T-helper 1 cell treated with Interleukin-12 subunit alpha and Interleukin-12 subunit beta and Interleukin-4 antibody, amounts not matched to agents 30 ng/mL and 1 ng/mL, for 36 hours (primary cell): ENCODE measurements around the gene GIPC1. TPM values are rescaled to one million over a fixed set of nuclear protein-coding genes. Genes with fewer than 3 reads are reported as not detected.

Source experiments
- intact Hi-C: fragments of 100-400 bp; cut with micrococcal nuclease; formaldehyde crosslinking; loops from one replicate; pipeline ENCODE4 v1.15.1; 2024
- total RNA-seq: library from RNA; stranded (reverse); gene quantifications from 2 replicates; pipeline ENCODE4 v1.2.3, GENCODE V29; 2022

Gene GIPC1
- total RNA-seq, 1 donor from 2014 or later: 46.4 TPM

DNA sequence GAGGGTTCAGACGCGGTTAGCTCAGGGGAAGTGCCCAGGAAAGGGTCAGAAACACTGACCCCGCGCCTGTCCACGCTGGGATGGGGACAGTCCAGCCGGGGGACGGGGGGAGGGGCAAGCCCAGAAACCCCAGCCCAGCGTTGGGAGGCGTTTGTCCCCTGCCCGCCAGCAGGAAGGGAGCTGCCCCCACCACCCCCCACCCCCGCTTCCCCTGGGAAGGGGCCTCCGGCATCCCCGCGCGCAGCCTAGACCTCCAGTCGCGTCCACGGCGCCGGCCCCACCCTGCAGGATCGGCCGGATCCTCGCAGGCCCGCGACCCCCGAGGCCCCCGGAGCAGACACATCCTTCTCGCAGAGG, 277 bp downstream of the GIPC1 start:
- intact Hi-C loops: loop anchor here (1.0 kb wide), 2 partner anchors 10 to 34 kb away; partner anchors contain the start of gene TECR

DNA sequence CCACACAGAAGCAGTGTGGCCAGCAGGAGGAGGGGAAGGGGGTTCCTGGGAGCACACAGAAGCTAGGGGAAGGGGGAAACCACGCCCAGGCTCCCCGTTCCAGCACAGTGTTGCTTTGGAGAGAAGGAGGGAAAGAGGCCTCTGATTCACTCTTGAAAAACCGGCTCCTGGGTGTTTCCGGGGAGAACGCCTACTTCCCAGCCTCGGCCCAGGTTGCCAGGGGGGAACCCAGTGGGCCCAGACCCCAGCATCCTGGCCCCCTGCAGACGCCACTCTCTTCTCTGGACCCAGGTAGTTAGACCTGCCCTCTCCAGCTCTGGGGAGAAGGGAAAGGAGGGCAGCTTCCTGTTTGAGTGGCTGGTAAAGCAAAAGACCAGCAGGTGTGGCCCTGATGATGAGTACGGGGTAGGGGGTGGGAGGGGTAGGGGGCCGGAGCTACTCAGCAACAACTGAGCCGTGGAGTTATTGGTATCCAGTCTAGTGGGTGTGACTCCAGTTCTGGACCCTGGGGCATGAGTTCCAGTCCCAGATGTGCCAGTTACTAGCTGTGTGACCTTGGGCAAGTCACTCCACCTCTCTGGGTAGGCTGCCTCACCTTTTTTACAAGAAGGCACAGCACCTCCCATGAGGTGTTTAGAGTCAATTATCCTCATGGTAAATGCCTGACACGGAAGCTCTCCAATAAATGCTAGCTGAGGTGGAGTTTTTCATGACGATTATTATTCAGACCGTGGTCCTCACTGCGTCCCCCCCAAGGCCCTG, 836 bp downstream of the GIPC1 start:
- intact Hi-C loops: no loop called here

DNA sequence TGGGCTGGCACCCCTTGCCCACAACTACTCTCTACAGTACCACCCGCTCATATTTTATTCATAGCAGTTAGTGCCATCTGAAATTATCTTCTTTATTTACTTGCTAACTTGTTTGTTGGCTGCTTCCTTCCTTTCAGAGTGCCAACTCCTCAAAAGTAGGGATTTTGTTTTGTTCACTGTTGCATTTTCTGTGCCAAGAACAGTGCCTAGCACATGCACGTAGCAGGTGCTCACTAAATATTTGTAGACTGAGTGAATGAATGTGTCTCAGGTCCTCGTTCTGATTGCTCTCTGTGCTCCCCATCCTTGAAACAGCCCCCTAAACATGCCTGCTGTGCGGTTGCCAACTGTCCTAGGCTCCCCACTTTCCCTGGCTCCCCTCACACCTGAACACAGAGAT, 1.5 kb downstream of the GIPC1 start:
- intact Hi-C loops: no loop called here

DNA sequence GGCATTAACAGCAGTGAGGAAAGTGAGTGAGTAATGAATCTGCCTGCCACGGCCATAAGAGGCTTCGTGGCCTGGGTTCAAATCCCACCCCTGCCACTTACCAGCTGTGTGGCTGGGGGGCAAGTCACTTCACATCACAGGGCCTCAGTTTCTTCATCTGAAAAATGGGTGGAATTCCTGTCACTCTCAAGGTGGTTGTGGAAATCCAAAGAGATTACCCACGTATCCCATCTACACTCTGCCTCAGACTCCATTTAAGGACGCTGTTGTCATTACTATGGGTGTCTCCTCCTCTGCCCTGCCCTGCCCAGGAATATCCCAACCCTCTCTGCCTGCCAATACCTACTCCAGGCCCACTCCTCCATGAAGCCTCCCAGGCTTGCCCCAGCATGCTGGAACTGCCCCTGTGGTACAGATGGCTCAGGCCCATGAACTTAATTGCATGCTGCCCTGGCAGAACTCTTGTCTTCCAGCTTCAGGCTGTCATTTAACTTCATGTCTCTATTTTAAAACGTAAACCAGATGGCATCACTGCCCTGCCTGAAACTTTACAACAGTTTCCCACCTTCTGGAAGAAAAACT, 3.1 kb downstream of the GIPC1 start:
- intact Hi-C loops: no loop called here

DNA sequence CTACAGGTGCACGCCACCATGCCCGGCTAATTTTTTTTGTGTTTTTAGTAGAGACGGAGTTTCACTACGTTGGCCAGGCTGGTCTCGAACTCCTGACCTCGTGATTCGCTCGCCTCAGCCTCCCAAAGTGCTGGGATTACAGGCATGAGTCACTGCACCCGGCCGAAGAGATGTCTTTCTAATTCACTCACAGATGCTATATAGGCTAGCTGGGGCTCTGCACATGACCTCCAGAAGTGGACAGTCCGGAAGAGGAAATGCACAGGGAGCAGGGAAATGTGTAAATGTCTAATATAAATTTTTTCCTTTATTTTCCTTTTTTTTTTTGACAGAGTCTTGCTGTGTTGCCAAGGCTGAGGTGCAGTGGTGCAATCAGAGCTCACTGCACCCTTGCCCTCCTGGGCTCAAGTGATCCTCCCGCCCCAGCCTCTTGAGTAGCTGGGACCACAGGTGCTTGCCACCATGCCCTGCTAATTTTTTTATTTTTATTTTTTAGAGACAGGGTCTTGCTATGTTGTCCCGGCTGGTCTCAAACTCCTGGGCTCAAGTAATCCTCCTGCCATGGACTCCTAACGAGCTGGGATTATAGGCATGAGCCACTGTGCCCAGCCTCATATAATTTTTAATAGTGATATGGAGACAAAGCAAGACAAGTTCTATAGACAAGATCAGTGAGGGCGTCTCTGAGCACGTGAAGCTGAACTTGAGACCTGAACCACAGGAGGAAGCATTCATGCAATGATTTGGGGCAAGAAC, 8.4 kb downstream of the GIPC1 start:
- intact Hi-C loops: loop anchor here (2.0 kb wide), 1 partner anchor 351 kb away; the partner anchor contains the start of gene ASF1B

DNA sequence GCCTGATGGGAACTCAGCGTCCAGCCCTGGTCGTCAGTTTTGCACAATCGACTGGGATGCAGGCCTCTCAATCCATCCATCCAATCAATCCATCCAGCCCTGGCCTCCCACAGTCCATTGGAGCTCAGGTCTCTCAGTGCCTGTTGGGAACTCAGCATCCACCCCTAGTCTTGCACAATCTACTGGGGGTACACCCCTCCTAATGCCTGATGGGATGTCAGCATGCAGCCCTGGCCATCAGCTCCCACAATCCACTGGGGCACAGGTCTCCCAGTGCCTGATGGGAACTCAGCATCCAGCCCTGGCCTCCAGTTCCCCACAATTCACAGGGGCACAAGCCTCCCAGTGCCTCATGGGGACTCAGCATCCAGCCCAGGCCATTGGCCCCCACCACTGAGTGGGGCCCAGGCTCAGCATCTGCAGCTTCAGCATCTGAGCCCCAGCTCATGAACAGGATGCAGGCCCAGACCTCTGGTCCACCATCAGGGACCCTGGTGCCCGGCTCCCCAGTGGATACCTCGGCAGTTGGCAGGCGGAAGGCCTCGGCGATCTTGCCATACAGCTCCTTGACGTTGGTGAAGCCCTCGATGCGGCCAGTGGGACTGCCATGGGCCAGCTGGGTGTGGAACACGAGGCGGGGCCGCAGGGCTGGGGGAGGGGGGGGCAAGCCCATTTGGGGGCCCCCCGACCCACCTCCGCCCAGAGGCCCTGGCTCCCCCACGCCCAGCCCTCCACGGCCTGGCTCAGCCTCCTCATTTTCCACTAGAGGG, 13.6 kb downstream of the GIPC1 start:
- intact Hi-C loops: no loop called here

DNA sequence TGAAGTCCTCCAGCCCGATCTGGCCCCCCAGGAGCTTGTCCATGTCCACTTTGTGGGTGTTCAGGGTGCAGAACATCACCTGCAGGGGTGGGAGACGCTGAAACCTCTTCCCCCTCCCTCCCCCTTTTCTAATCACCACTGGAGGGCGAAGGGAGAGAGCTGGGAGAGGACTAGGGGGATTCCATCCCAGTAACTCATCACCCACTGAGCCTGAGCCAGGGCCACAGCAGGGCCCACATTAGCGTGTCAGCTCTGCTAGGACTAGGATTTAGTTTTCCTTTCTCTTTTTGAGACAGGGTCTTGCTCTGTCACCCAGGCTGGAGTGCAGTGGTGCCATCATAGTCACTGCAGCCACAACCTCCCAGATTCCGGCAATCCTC, 15.2 kb downstream of the GIPC1 start:
- intact Hi-C loops: no loop called here

DNA sequence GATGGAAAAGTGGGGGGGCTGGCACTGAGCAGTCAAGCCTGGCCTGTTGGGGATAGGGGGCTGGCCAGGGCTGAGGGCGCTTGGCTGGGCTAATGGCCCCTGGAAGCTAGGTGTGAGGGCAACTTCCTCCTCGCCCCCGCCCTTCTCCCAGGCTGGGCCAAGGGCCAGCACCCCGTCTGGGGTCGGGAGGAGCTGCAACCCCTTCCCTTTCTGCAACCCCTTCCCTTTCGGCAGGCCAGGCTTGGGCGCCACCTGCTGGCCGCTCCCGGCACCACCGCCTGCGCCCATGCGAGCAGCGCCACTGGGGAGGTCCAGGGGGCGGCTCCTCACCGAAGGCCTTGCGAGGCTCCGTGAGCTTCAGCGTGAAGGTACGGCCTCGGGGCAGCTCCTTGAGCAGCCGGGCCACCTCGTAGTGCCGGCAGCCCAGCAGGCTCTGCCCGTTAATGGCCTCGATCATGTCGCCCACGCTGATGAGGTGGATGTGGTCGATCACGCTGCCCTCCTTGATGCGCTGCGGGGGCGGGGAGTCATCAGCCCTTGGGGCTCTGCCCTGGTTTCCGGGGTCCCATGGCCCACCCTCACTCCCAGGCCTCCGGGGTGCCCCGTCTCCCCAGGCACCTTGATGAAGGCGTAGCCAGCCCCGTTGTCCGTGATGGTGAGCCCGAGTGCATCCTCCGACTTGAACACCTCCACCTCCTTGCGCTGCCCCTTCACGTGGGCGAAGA, 15.8 kb downstream of the GIPC1 start:
- intact Hi-C loops: no loop called here

DNA sequence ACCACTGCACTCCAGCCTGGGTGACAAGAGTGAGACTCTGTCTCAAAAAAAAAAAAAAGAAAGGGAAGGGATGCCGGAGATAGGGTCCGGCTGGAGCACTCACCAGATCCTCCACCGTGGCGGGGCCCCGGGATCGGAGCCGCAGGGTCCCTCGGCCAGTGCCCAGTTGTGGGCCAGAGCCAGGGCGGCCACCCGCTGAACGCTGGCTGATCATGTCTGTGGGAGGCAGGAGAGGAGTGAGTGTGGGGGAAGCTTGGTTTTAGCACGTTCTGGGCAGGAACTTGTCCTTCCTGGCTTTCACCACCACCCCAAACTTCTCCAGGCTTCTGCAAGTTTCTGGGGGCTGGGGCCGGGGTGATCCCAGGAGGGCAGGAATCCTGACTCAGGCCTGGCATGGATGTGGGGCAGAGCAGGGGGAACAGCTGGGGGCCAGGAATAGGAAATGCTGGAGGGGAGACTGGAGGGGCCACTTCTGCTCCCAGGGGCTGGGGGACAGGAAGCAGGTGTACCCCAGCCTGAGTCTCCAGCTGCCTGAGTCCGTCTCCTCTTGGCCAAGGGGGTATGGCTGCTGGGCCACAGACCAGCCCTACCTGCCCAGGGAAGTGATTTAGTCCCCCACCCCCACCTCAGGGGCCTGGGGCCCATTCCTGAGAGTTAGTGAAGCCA, 16.5 kb downstream of the GIPC1 start:
- intact Hi-C loops: no loop called here

DNA sequence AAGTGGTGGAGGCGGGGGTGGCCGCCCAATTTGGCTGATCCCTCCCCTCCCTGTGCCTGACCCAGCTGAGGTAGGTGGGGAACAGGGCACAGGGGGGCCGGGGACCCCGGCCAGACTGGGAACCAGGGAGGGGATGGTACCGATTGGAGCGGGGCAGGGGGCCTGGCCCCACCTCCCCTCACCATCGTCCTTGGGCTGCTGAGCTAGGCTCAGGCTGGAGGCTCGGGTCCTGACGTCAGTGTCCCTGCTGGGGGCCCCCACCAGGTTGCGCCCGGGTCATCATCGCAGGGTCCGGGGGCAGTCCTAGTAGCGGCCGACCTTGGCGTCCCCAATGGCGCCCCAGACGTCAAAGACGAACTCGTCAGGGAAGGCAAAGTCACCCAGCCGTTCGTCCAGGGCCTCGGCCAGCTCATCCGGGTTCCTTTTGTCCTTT, 17.8 kb downstream of the GIPC1 start:
- intact Hi-C loops: no loop called here

DNA sequence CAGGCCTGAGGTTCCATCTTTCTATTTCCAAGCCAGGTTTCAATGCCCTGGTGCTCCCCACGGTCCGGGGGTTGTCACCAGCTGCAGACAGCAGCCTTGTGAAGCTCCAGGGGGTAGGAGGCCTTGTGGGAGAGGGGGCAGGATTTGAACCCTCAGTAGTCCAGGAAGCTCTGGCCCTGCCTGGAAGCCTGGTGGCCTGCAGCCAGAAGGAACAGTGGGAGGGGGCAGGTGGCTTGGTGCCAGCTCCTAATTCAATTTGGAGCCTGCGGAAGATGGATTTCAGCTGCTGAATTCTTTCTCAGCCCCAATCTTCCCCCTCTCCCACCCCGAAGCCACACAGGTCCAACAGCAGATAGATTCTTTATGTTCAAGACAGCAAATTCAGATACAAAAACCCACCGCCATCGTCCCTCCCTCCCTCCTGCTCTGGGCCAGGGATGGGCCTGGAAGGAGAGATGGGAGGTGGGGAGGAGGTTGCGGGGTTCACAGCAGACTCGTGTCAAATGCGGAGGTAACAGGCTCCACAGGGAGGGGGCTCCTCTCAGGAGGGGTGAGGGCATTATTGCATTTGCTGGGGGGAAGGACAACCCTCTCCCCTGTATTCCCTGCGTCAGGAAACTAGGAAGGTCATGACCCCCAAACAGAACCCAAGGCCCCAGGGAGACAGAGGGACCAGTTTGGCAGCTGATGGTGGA, 18.4 kb downstream of the GIPC1 start:
- intact Hi-C loops: no loop called here

DNA sequence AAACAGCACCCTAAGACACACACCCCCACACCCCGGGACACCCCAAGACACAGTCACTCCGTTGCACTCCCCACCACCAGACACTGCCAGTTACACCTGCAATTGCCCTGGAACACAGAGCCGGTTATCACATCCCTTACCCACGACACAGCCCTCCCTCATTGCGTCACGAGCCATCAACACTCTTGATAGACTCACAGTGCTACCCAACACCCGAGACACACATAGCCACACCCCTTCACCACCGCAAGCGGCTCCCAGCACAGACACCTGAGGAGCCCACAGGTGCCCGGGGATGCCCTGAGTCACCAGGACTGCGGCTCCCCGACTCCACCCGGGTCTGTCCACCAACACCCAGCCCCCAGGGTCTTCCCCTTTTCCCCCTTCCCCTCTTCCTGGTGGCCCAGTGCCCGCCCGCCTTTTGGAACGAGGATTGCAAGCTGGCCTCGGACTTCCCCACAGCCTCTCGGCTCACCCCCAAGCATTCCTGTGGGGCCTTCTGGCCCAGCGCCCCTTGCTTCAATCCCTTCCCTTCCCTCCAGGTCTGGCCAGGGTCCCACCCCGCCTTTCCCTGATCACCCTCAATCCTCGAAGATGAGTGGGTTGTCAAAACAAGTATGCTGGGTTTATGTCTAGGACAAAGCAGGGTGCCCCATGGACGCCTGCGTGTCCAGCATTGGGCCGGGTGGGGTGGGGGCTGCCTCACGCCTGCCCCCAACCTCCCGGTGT, 19.1 kb downstream of the GIPC1 start:
- intact Hi-C loops: no loop called here

DNA sequence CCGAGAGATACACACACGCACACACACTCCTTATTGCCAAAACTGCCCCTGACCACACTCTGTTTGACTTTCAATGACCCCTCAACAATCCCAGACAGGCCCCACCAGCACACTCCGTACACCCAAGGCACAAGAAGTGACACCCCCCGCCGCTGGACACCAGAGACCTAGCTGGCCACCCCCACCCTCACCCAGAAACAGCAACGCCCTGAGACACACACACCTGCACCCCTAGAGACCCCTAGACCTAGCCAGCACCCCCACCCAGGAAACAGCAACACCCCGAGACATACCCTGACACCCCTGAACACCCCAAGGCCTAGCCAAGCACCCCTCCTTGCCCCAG, 19.6 kb downstream of the GIPC1 start:
- intact Hi-C loops: no loop called here

DNA sequence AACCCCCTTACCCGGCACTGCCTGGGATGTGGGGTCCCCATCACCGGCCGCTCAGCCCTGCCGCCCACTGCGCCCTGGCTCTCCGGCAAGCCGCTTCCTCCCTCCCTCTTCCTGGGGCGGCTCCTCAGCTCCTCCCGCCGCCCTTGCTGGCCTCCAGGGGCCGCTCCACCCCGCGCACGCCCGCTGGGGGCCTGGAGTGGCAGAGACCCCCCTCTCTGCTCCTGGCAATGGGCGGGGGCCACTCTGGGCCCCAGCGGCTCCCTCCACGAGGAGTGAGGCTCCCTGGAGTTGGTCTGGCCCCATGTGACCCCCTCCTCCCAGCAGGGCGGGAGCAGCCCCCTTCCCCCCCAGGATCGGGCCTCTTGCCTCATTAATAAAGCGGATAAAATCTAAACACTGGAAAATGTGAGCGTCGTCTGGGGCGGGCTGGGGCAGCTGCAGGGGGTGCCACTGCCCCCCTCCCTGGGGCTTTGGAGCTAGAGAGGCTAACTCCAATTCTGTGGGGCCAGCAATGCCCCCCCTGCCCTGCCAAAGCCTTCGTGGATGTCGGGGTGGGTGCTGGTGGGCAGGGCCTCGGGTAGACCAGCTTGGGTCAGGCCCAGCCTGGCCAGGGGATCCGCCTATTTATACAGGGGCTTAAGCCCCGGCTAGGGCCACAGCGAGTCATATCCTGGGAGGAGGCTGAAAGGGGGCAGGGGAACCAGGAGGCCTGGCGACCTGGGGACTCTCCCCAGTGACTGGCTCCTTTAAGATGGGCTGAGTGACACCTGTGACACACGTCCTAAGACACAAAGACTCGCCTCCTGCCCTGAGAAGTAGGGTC, 20.5 kb downstream of the GIPC1 start, which contains the start of gene PTGER1:
Gene PTGER1, minus strand, starts transcription at position 104 of the 823 bp plus-strand sequence. CDS start 1,034 bp downstream, outside the sequence.
- intact Hi-C loops: no loop called here

DNA sequence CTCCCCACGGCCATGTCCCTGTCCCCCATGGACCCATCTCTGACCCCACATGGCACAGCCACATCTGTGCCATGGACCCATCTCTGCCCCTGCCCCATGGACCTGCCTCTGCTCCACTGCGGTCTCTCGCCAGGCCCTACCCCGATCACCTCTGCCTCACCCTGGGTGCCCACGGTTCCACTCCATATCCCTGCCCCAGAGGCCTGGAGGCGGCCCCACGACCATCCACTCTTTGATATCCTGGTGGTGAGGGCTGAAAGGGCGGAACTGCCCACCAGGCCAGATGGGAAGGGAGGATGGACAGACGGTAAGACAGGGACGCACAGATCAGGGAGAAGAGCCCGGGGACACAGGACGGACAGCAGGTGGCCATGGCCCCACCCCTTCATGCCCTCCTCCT, 21.1 kb downstream of the GIPC1 start:
- intact Hi-C loops: no loop called here

DNA sequence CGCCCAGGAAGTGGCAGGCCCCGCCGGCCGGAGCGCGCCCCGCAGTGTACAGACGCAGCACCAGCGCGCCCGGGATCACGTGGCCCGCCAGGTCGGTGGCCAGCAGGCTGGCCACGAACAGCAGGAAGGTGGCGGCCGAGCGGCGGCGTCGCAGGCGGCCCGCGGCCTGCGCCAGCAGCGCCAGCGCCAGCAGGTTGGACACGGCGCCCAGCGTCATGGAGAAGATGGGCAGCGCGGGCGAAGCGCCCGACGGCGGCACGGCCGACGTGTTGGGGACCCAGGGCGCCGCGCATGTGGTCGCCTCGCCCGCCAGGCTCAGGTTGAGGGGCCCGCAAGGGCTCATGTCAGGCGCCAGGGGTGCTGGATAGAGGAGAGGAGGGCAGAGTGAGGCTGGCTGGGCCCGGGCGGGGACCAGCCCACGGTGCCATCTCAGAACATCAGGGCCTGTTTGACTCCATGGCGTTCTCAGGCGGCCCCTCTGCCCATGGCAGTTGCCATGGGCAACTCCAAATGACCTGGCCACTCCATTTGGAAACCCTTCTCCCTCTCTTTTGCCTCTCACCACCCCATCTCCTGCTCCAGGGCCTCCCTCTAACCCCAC, 21.8 kb downstream of the GIPC1 start:
- intact Hi-C loops: no loop called here

DNA sequence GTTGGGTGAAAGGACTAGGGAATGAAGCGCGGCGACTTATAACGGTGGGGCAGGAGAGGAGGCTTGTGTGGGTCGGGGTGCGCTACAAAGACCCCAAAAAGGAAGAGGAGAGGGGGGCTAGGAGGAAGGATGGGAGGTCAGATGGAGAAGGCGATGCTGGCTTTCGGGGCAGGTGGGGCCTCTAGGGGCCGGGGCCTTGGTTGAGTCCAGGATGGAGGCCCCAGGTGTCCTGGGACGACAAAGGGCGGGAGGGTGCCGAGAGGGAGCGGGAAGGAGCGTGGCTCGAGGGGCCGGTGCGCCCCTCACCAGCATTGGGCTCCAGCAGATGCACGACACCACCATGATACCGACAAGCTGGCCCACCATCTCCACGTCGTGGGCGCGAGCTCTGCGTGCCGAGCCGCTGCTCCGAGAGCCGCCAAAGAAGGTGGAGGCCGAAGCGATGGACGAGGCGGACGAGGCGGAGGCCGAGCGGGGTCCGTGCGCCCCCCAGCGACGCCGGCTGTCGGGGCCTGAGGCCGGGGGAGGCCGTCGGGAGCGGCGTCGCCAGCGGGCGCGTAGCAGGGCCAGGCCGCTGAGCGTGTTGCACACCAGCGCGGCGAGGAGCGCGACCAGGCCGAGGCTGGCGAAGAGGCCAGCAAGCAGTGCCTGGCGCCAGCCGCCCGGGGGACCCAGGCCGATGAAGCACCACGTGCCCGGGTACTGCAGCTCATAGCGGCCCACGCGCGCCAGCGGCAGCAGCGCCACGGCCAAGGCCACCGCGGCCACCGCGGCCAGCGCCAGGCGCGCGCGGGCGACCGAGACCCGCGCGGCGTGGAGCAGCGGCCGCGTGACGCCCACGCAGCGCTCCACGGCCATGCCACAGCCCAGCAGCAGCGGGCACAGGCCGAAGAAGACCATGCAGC, 22.6 kb downstream of the GIPC1 start:
- intact Hi-C loops: no loop called here
